SH-SY5Y (cell line): Measurements from ENCODE around the gene ZNF317.

Source experiments
- GATA2 ChIP-seq: IDR thresholded peaks from 2 replicates; pipeline ENCODE4 v1.6.1; 2011; ENCODE audit warnings: mild to moderate bottlenecking, low read depth, low read length
- GATA3 ChIP-seq: IDR thresholded peaks from 2 replicates; pipeline ENCODE4 v1.6.1; 2011; ENCODE audit warnings: low read depth, mild to moderate bottlenecking, low read length, moderate library complexity

GRCh38 chr19:9116547-9116946 is 23.6 kb upstream of the ZNF317 start:
- TF ChIP-seq GATA2 (no peak), GATA3 (no peak)
